ENCODE data around the gene FOXN3.

- TF ChIP-seq CTCF (conservative IDR thresholded peaks at IDR 0.05 in 1 of 2, IDR thresholded peaks at IDR 0.05 in 1 of 2; ENCODE audit: low read depth in 1 of 2, low read length in 2 of 2) (no peak), EZH2 (IDR thresholded peaks at IDR 0.05; ENCODE audit: low read length, missing control alignments) (no peak)
These were observed 272.4 kb downstream of the FOXN3 start for GRCh38 chr14:89144642-89145041.
